Stimulated activated CD4-positive, alpha-beta T cell treated with anti-CD3 and anti-CD28 coated beads, Interleukin-2, amount 100 ng/mL, for 24 hours (primary cell): ENCODE measurements around the gene EPB41L2.
"Not testable (repeated sequence)": the region's sequence is repeated elsewhere in the genome, so short reads cannot be mapped to it uniquely, and the experiment has no call there.

Experiments
- DNase-seq, 2 donors: peaks; one replicate each; pipeline ENCODE4 v3.0.0-alpha.2; 2020

The EPB41L2 gene

DNA sequence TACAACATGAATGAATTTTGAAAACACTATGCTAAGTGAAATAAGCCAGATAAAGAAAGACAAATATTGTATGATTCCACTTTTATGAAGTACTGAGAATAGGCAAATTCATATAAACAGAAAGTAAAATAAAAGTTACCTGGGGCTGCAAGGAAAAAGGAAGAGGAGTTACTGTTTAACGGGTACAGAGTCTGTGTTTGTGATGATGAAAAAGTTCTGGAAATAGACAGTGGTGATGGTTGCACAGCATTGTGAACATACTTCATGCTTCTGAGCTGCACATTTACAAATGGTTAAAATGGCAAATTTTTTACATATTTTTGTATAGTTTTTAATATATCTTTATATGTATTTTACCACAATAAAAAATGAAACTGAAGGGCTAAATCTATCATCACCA is 29.4 kb downstream of the EPB41L2 start:
- DNase-seq = no peak

DNA sequence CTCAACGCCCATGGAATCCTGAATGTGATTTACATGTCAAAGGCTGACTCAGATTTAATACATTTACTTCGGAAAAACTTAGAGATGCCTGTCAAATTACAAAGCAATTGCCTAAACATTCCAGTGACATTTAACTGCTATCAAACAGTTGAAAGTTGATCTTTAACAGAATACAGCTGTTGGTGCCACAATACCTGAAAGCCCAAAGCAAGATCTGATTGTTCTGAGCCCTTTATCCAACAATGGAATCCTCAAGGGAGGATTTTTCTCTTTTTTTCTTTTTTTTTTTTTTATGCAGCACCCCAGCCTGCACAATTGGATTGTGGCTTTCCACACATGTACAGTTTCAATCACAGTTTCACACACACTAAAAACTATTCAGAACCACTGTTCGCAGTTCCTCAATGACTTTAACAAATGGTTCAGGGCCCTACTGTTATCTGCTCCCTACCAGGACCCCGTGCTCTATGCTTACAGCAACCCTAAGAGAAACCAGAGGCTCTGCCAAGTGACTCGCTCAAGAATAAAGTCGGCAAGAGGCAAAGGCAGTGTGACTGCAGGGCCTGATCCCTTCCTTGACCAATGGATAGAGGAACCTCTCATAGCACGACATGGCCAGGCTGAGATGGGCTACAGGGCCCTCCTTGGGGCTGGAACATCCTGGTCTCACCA is 33.3 kb downstream of the EPB41L2 start:
- no peak for DNase-seq

DNA sequence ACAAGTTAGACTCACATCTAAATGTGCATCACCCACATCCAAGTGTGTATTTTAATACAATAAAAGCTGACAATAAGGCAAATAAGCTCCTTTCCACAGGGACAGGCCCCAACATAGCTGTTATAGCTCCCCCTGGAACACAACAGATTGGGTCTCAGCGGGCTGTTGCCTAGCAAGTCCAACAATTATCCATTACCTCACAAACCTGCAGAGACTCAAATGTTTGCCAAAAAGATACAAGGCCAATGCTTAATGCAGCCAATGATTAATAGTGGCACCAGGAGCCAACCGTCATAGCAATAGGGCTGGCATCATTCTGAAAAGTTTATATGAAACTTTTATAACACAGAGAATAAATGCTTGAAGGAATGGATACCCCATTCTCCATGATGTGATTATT is 35.7 kb downstream of the EPB41L2 start:
- no peak for DNase-seq

DNA sequence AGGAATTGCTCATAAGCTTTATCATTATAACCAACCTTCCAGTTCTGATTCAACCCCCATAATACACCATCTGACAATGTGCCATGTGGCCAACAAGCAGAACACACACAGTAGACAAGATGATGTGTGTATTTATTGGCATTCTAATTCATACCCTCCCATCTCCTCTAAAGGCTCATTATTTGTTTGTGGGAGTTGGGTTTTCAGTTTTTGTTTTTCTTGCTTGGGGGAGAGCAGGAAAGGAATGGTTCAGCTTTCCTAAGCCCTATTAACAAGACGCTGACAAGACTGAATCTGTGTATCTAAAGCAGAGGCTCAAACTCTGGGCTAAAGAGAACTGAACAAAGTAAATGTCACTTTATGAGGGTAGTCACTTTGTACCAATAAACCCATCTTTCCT is 36.8 kb downstream of the EPB41L2 start:
- no peak for DNase-seq

DNA sequence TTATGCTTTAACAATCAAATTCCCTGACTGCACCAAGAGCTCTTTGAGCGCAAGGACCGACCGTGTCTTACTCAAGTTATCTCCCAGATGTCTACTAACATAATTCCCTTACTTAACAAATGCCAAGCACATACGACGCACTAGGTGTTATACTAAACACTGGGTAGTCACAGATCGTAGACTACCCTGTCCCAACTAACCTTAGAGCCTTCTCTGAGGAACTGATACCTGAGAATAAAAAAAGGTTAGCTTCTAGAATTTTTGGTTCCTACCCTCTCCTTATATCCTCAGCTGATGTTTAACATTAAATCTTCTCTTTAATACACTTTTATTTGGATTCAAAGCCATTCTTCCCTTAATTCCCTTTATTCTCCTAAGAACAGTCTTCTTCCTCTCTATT is 38.5 kb downstream of the EPB41L2 start:
- no peak for DNase-seq

DNA sequence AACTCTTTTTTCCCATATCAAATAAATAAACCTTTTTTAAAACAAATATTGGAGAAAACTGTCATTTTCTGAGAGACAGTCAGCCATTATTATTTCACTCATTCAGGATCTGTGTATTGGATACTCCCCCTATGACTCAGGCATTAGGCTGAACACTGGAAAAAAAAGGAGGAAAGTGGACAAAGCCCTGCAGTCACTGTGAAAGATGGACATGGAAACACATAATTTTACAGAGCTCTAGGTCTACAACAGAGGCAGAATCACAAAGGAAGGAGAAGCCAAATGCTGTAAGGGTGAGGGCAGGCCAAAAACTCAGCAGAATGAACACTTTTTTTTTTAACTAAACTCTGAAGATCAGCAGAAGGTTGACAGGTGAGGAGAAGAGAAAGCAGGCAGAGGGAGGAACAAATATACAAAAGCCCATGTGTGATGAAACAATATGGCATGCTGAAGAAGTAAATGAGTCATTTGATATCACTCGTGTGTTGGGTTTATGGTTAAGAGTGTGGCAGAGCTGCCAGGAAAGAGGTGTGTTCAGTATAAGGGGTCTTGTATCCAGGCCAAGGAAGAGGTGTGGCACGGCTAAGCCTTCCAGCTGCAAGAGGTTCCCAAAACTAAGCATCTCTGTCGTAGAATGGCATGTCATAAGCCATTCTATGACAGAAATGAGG is 39.1 kb downstream of the EPB41L2 start:
- no peak for DNase-seq

DNA sequence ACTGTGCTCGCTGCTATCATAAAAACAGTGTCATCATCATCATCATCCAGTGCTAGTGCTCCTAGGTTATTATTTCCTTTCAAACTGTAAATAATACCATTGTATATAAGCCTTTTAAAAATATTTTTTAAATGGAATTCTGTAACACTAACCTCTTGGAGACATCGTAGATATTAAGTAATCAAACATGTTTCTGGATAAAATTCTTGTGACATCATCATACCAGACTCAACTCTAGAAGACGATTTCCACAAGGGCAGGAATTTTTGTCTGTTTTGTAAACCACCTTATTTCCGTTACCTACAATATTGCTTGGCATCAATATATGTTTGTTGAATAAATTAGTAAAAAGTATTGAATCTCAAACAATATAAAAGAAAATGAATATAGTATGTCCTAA is 40.4 kb downstream of the EPB41L2 start:
- DNase-seq = no peak

DNA sequence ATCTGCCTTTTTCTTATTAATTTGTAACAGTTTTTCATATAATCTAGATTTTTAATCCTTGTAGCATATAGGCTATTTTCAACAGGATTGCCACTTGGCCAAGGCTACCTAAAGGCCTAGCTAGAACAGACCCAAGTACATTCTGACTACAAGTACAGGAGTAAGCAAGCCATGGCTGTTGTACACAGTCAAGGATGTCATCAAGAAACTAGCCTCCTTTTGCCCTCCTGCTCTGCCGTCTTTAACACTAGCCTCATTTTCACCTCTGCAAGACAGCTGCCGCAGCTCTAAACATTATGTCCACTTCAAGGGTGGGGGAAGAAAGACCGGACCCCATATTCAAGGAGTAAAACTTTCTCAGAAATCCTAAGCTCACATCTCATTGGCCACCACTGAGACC is 45.1 kb downstream of the EPB41L2 start:
- DNase-seq = no peak

DNA sequence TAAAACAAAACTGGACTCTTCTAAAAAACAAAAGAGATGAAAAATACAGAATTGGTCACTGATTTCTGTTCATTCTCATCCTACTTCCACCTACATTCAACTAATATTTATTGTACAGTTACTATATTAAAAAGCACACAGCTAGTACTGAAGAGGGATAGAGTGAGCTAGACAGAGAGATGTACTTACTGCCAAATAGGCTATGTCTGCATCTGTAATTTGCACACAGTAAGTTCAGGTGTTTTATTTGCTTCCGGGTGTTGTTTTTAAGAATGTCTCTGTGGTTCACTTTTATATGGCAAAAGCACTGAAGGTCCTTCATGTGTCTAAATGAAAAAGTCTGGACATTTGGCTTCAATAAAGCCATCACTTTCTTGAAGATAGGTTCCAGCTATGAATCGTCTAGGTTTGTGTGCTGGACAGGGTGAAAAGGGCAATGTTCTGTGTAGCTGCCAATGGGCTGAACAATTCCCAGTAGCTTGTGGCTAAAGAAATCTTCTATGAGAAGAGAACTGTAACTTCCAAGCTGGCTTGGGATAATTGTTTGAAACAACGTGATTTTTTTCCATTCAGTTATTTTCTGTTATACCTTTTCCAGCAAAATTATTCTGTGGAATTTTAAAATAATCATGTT is 47.3 kb downstream of the EPB41L2 start:
- no peak for DNase-seq

DNA sequence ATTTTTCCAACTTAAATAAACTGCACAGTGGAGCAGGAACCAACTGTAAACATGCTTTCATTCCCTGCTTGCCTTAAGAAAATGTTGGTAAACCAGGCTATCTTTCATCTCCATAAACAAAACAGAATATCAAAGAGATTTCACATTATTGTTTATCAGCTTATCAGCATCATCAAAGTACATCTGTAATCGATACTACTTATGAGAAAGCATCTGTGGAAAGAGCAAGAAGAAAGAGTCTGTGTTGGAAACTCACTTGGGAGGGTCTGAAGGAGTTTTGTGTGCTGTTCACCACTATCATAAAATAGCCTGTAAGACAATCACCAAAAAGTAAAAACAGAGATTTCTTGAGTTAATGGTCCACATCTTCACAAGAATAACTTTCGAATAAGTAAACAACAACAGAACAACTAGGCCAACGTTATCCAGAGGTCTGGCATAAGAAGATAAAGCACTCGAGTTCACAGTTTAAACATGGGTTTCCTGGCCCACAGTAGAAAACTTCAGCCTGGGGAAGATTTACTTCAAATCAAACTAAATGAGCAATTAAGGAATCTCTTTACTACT is 47.9 kb downstream of the EPB41L2 start:
- DNase-seq = no peak

DNA sequence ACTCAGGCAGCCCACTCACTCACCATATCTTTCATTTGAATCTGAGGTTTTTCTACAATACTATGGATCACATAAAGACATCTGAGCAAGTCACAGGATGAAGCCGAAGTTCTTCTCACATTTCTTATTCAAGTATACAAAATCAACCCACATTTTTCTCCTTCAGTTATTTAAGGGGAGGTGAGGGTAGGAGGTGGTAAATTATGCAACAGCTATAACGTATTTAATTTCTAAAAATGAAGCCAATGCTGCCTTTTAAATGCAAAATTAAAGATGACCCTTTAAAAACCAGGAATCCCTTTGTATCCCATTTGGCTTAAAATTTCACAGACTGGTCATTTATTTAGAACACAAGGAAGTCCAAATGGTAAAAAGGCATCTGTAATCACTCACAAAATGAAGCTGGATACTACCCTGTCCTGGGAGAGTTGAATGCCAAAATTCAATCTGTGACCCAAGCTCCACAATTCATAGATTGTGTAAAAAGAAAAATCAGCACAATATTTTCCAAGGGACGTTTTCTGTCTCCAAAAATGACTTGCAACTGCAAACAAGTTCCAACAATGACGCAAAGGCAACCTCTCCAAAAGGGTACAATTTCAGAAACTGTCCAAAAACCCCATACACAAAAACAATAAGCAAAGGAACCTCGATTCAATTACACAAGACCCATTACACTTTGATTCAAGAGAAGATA is 48.8 kb downstream of the EPB41L2 start:
- no peak for DNase-seq

DNA sequence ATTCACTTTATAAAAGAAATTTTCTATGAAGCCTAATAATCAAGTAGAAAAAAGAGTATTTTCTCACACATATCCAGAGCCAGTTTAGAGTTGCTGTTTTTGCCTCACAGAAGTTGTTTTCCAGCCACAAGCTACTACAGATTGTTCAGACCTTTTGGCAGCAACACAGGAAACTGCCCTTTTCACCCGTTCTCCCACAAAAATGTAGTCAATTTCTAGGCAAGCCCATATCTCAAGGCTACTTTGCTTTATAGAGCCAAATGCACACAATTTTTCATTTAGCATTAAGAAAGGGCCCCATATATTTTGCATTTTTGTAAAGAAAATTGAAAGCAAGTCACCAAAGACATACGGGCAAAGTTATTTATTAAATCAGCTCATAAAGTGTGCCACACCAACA is 49.5 kb downstream of the EPB41L2 start:
- no peak for DNase-seq

DNA sequence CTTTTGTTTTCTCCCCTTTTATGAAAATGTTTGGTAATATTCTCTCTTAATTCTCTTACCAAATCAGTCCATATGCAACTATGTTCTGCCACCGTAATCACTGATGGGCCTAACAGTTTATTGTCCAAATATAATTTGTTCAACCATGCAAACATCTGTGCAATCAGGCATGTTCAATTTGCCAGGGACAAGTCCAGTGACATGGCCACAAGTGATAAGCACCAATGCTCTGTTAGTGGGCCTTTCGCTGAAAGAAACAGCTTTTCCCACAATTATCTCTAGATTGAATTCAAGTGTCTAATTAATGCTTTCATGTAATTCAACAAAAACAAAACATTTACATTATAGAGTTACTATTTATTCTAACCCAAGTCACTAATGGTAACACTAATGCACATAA is 53.3 kb downstream of the EPB41L2 start:
- no peak for DNase-seq

DNA sequence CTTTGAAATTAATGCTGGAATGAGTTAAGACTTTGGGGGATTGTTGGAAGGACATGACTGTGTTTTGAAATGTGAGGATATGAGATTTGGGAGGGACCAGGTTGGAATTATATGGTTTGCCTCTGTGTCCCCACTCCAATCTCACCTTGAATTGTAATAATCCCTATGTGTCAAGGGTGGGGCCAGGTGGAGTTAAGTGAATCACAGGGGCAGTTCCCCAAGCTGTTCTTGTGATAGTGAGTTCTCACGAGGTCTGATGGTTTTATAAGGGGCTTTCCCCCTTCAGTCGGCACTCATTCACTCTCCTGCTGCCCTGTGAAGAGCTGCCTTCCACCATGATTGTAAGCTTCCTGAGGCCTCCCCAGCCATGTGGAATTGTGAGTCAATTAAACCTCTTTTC is 54.1 kb downstream of the EPB41L2 start:
- not testable (repeated sequence) for DNase-seq

DNA sequence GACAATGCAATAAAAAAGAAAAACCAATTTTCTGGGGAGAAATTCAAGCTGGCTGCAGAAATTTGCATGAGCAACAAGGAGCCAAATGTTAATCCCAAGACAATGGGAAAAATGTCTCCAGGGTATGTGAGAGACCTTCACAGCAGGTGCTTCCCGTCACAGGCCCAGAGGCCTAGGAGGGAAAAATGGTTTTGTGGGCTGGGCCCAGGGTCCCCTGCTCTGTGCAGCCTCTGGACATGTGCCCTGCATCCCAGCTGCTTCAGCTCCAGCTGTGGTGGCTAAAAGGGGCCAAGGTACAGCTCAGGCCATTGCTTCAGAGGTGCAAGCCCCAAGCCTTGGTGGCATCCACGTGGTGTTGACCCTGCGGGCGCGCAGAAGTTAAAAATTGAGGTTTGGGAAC is 55.1 kb downstream of the EPB41L2 start:
- DNase-seq = not testable (repeated sequence)

DNA sequence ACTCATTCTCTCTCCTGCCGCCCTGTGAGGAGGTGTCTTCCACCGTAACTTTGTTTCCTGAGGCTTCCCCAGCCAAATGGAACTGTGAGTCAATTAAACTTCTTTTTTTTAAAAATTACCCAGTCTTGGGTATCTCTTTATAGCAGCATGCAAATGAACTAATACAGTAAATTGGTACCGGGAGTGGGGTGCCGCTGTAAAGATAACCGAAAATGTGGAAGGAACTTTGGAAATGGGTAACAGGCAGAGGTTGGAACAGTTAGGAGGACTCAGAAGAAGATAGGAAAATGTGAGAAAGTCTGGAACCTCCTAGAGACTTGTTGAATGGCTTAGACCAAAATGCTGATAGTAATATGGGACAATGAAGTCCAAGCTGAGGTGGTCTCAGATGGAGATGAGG is 55.8 kb downstream of the EPB41L2 start:
- no peak for DNase-seq

DNA sequence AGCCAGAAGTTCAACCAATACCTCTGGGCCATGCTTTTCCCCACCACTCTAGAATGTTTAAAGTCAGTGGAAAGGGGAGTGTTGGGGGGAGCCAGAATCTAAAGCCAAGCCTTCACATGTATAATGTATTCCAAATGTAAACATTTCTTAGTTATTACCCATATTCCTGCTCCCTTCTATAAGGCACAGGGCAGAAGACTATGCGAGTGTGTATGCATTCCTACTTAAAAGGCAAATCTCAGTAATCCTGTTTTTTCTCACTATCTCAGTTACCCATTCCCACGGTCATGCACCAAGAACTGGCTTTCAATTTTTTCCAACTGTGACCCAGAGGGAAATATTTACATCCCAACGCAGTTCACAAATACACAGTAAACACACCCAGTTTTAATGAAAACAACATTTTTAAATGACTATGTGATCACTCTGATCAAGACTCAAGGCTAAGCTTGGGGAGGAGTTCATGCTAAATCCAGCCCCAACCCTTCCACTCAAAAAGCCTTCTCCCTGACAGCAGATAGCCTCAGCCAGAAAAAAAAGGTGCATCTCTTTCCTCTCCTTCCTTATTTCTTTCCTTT is 57.5 kb downstream of the EPB41L2 start:
- DNase-seq = no peak

DNA sequence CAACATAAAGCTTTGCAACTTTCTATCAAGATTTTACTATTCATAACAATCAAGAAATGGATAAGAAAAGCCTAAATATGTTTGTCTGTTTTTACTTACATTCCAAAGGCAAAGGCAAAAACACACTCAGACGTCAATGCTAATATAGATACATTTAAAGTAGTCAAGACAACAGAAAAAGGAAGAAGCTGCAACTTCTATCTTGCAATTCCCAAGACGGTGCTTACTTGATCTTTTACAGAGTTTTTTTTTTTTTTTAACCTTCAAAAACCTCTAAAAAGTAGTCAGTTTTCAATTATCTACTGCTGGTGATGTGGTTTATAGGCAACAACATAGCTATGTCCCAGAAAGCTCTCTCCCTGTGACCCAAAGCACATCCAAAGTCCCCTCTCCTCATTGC is 58.1 kb downstream of the EPB41L2 start:
- no peak for DNase-seq

DNA sequence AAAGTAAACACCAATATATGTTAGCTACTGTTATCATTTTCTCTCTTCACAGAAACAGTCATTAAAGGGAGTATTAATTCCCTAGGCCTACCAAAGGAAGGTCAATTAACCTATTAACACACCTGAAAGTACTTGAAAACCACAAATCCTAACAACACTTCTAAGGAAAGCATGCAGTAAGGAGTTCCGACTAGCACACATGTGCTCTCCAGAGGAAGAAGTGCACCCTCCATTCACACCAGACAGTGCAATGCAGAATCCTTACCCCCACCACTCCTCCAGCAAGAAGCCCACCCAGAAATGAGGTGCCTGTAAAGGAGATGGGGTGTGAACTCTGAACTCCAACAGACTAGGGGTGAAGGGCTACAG is 58.7 kb downstream of the EPB41L2 start:
- DNase-seq = no peak

DNA sequence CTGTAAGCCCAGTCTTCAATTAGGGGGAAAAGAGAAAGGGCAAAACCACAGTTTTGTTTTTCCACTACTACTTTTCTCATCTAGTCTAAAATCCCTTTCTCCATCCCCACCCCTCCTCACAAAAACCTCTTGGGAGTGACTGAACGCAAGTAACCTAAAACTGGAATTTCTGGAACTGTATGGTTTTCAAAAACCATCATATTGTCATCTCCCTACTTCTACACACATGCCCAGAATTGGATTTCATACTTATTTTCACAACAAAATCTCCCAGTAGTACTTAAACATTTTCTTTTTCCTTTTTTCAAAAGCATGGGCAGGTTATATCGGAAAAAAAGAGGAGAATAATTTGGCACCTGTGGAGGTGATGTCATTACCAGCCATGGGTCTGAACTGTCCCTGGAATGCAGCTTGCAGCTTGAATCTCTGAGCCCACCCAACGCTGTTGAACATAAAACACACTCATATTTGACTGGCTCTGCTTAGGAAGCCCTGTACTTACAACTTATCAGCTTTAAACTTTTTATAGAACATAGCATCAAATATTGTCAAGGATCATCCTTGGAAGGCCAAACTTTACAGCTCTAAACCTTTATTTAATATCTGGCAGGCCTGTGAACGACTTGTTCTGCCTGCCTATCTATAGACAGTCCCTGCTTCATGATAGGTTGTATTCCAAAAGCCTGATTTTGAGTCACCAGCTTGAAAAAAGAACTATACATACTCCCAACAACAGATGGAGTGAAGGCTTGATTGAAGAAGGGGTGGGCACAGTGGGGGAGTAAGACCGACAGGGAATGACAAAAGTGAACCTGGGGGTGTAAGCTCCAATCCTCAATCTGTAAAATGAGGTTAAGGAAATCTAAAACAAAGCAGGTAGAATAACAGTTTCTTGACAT is 59.3 kb downstream of the EPB41L2 start:
- no peak for DNase-seq

DNA sequence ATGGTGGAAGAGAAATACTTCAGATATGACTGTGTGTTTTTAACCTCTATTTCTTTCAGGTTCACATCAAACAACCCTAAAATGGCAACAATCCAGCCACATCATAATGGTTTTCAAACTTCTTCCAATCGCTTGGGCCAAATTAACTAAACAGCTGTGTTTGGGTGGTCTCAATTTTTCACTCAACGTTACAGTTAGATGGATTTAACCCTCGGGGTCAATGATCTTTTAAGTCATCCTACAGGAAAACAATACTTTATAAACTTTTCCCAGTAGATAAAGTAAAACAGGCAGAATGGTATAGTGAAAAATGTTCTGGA is 60.4 kb downstream of the EPB41L2 start:
- DNase-seq = no peak

DNA sequence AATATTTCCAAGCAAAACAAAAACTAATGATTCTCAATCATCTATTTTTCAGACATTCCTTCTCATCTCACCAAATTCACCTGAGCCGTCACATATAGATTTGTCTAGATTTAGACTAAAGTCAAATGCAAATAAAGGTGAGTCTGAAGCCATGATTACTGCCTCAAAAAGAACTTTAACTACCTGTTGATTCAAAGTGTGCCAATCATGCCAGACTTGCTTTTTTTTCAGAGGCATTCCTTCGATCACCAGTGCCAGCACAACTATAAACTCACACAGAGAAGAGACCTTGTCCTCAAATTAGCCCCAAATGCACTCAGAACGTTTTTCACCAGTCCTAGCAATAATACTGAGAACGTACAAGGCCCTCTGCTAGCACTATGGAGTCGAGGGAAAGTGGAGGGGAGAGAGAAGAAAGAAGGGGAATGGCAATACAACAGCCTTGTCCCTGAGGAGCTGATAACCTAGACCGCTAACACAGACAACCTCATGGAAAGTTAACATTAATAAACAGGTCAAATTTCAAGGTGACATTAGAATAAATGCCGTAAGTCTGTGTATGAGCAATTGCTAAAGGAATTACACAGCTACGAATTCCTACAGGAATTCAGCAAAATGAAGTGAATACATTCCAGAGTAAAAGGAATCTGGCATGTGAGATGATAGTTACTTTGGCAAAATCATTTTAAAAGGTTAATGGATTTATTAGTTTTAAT is 60.9 kb downstream of the EPB41L2 start:
- DNase-seq = no peak
